ENCODE data around the gene MACROD1. TPM values are rescaled to one million over a fixed set of nuclear protein-coding genes. Genes with fewer than 3 reads are reported as not detected.

The MACROD1 gene
- total and polyA plus RNA-seq, 9 of the 15 experiments (the other 6 are each of a cell fraction or from before 2014, with no cell fraction given), result 1.1 to 60.0 (median 26.4) TPM

- intact Hi-C loops (cut with micrococcal nuclease), result no loop called here
- Histone ChIP-seq H3K9ac (ENCODE audit: insufficient read depth in 1 of 2, low read depth in 2 of 2, low read length in 2 of 2) (no peak overlapping the region; a peak in 2 of 4 replicates), H3K9me1 (ENCODE audit: control insufficient read depth, insufficient read depth, low read length) (no peaks in the 10 kb centered on the region), H3K4me3 (no peak overlapping the region), H3K27ac (ENCODE audit: extremely low read depth, low read depth, low read length) (no peak overlapping the region), H3K79me2 (ENCODE audit: control insufficient read depth, insufficient read depth, low read length) (no peaks in the 10 kb centered on the region), H4K20me1 (replicated peaks; ENCODE audit: control insufficient read depth, insufficient read depth, low read length) (peaks cover 67% of the 10 kb centered on the region), H3K27me3 (ENCODE audit: control insufficient read depth in 2 of 2, insufficient read depth in 2 of 2, low read length in 2 of 2) (no peaks in the 10 kb centered on the region), H3K4me2 (ENCODE audit: insufficient read depth, low read length) (no peak overlapping the region), H3K4me1 (replicated peaks in 1 of 2; ENCODE audit: control insufficient read depth in 2 of 2, insufficient read depth in 2 of 2, low read length in 2 of 2) (peaks cover 0 to 38% of the 10 kb centered on the region in 2 experiments; a peak in 2 of 5 replicates), H2AFZ (ENCODE audit: low read depth, low read length) (no peak overlapping the region), H3K9me3 (replicated peaks; ENCODE audit: control insufficient read depth, insufficient read depth, low read depth, low read length) (no peaks in the 10 kb centered on the region), H3K36me3 (ENCODE audit: control insufficient read depth, insufficient read depth, low read length) (no peaks in the 10 kb centered on the region)
- CTCF ChIA-PET (ENCODE audit: low intra/inter-chr PET ratio), result no interaction called here
- no peak for ATAC-seq
- 54% methylated on average over 11 of the region's 11 CpGs for WGBS (ENCODE audit: insufficient coverage, low coverage, missing lambda C conversion rate)
- no peak for DNase-seq (ENCODE audit: extremely low read depth in 1 of 4, low spot score in 3 of 4)
- in situ Hi-C loops (cut with MboI), result no loop called here
- no peak for TF ChIP-seq HMG20A (CRISPR knock-in tag; conservative IDR thresholded peaks at IDR 0.05)
- no peak for TF ChIP-seq ATF1 (CRISPR knock-in tag; IDR thresholded peaks at IDR 0.05)
- TF ChIP-seq ATF1 (tag; IDR thresholded peaks at IDR 0.05), result no peak
- no peak for TF ChIP-seq ZNF407 (IDR thresholded peaks at IDR 0.05; ENCODE audit: low read depth)
- TF ChIP-seq RFX5 (IDR thresholded peaks at IDR 0.05; ENCODE audit: low read depth, low read length), result no peak
- no peak for TF ChIP-seq ZNF696 (CRISPR knock-in tag; conservative IDR thresholded peaks at IDR 0.05)
- no peak for TF ChIP-seq HNRNPH1 (optimal IDR thresholded peaks at IDR 0.05; ENCODE audit: low read depth, low read length)
- TF ChIP-seq GMEB1 (CRISPR knock-in tag; IDR thresholded peaks at IDR 0.05), result no peak
- no peak for TF ChIP-seq PHF21A (IDR thresholded peaks at IDR 0.05; ENCODE audit: borderline replicate concordance, low read depth)
- BruUV-seq (replicated peaks), result no TSS peak
- POLR2A ChIA-PET, result no interaction called here
- no peak for FAIRE-seq
These were observed 112.8 kb downstream of the MACROD1 start for GRCh38 chr11:64052938-64053622.
